Heart left ventricle (tissue), 16 donors: ENCODE data around the gene C2CD2. TPM values are rescaled to one million over a fixed set of nuclear protein-coding genes. Genes with fewer than 3 reads are reported as not detected.
"Not testable (repeated sequence)": the region's sequence is repeated elsewhere in the genome, so short reads cannot be mapped to it uniquely, and the experiment has no call there.

Experiments used
- ATAC-seq, 4 donors: fragments of 200-7000 bp; cut with Tn5 transposase; one replicate each; pipeline ENCODE4 v1.9.1; 2020 to 2022; ENCODE audit warnings: moderate library complexity in 4 of 4, mild to moderate bottlenecking in 3 of 4, moderate number of reproducible peaks in 1 of 4
- DNase-seq, 5 donors: peaks; one replicate each; pipeline ENCODE4 v3.0.0-alpha.2; 2020
- H3K27ac ChIP-seq, 12 donors: fragments of 200-600 bp; sonication (generic) in 4 of 12; one replicate each; pipeline versions ENCODE4 v1.5.0 to v1.8.0; 2016 to 2022; ENCODE audit warnings: mild to moderate bottlenecking in 2 of 12
- H3K27me3 ChIP-seq, 9 donors: fragments of 200-600 bp; sonication (generic) in 2 of 9; one replicate each; pipeline versions ENCODE4 v1.5.1 to v1.8.0; 2016 to 2022; ENCODE audit warnings: mild to moderate bottlenecking in 3 of 9
- H3K36me3 ChIP-seq, 9 donors: fragments of 200-600 bp; sonication (generic) in 2 of 9; one replicate each; pipeline versions ENCODE4 v1.5.0 to v1.8.0; 2018 to 2022; ENCODE audit warnings: mild to moderate bottlenecking in 2 of 9
- H3K4me1 ChIP-seq, 12 donors: fragments of 200-600 bp; sonication (generic) in 4 of 12; one replicate each; pipeline versions ENCODE4 v1.5.0 to v1.8.0; 2016 to 2022; ENCODE audit warnings: mild to moderate bottlenecking in 3 of 12
- H3K4me3 ChIP-seq, 12 donors: fragments of 200-600 bp; sonication (generic) in 4 of 12; one replicate each; pipeline versions ENCODE4 v1.5.0 to v1.8.0; 2017 to 2022; ENCODE audit warnings: mild to moderate bottlenecking in 9 of 12, moderate library complexity in 4 of 12
- H3K9me3 ChIP-seq, 12 donors: fragments of 200-600 bp; sonication (generic) in 4 of 12; one replicate each; pipeline versions ENCODE4 v1.5.0 to v1.8.0; 2016 to 2022; ENCODE audit warnings: mild to moderate bottlenecking in 1 of 12
- POLR2A ChIP-seq, 2 donors: fragments of 450-650 bp; IDR thresholded peaks; one replicate each; pipeline ENCODE4 v1.6.1; 2017; ENCODE audit warnings: antibody characterized with exemption in 2 of 2, mild to moderate bottlenecking in 2 of 2, moderate library complexity in 2 of 2
- WGBS, 4 donors: extraction: QIAGEN DNeasy Blood & Tissue Kit in 2 of 4; methylation state at CpG; one replicate each; pipeline versions ENCODE4 v1.1.5 to v1.1.7; 2013 to 2018; 5-methylcytosine and 5-hydroxymethylcytosine counted together
- intact Hi-C, 10 donors: fragments of 100-400 bp; cut with DNase I; formaldehyde crosslinking; loops; one replicate each; pipeline versions ENCODE4 v1.11.1 to v1.14.2; 2022
- polyA plus RNA-seq, 2 donors: library from polyadenylated mRNA; stranded (reverse); fragments of 200-250 nt; gene quantifications; one replicate each; pipeline ENCODE4 v1.2.3, GENCODE V29; 2013
- total RNA-seq, 9 donors: library from RNA; depleted of rRNA in 2 of 9; stranded (reverse); fragments of >200 nt in 2 of 9; fragmentation: NEBNext Ultra II Directional in 3 of 9; extraction: Animal tissue kit (Norgen Biotek cat#: 25700) in 3 of 9; gene quantifications; one replicate each; pipeline versions ENCODE4 v1.1.0 to v1.2.4, GENCODE V29; 2016 to 2023
- TF ChIP-seq, protein P1 (sequence below), 12 donors: fragments of 200-600 bp; sonication (generic) in 4 of 12; IDR thresholded peaks; one replicate each; pipeline versions ENCODE4 v1.5.0 to v1.8.0; 2018 to 2022; ENCODE audit warnings: antibody characterized with exemption in 12 of 12, mild to moderate bottlenecking in 5 of 12
- donor health status: ischemic (EF 13 %, LVEDD 7.1; RV severe dilation, severe dysfunction).
- donor health status: healthy with polysubstance abuse.
- donor health status: DM: no; HTN: yes; CAD: no.
- donor health status: DM: no; HTN: no; CAD: no.
- donor health status: ischemic (EF 25% LVEDD 6.9; RV normal size, moderate dysfunction).
- donor health status: ischemic (EF 25% LVEDD 5.7; RV mildly dilated, moderate dysfunction).
- donor health status: healthy.
- donor health status: DM: yes; HTN: yes; CAD: no.
- donor health status: ischemic (EF 35%, LVEDD 5.7; RV mildly dilated, moderate dysfunction).
- donor health status: nonischemic (EF 11% LVEDD 7.7; RV severe dilation, severe dysfunction).
- donor health status: DM: yes; HTN: yes; CAD: no.
- donor health status: PGD.
- donor health status: ischemic (EF 29% LVEDD 5.4; RV normal size, mild dysfunction).
- donor health status: nonischemic (EF 23%, LVEDD 6.1; RV moderate dilation, normal function).

C2CD2 gene
- total and polyA plus RNA-seq, 11 donors: 3.8 to 13.9 (median 6.0) TPM

DNA sequence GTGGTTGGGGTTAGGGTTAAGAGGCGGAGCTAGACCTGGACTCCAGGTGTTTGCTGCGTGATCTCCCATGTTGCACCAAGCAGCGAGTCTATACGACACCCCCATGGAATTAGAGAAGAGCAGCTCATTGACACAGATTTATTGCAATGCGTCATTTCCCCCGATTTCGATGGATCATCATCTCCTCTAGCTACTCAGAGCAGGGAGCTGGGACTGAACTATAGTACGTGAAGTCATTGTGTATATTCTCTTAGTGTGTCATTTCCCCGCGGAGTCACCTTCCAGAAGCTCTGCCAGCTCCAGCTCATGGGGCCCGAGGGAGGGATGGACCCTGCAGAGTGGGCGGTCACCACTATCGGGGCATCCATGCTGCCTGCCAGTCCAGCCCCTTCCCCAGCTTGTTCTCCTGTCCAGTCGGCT is 7.5 kb upstream of the C2CD2 start:
- TF ChIP-seq POLR2A (IDR thresholded peaks at IDR 0.05): no peak
- no peak for DNase-seq
- H3K36me3 ChIP-seq: no peaks in the 10 kb centered on the region

DNA sequence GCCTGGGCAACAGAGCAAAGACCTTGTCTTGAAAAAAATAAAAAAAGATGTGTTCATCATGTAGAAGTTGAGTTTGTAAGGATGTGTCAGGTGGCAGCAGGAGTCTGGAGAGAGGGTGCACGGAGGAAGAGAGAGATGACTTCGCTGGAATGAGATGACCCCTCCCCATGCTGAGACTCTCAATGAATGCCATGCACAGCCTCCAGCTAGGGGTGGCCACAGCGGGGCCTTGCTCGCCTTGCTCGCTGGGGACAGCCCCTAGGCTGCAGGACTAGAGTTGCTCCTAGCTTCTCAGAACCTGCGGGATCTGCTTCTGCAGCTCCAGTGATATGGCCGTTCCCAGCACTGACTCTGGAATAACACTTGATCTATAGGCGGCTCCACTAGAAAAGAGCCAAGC is 6.6 kb upstream of the C2CD2 start:
- peaks cover 0 to 5% (median 0%) of the 10 kb centered on the region in 9 donors for H3K27me3 ChIP-seq
- H3K27ac ChIP-seq: no peak overlapping the region
- DNase-seq: no peak
- no peak for TF ChIP-seq POLR2A (IDR thresholded peaks at IDR 0.05)
- TF ChIP-seq, protein P1, sequence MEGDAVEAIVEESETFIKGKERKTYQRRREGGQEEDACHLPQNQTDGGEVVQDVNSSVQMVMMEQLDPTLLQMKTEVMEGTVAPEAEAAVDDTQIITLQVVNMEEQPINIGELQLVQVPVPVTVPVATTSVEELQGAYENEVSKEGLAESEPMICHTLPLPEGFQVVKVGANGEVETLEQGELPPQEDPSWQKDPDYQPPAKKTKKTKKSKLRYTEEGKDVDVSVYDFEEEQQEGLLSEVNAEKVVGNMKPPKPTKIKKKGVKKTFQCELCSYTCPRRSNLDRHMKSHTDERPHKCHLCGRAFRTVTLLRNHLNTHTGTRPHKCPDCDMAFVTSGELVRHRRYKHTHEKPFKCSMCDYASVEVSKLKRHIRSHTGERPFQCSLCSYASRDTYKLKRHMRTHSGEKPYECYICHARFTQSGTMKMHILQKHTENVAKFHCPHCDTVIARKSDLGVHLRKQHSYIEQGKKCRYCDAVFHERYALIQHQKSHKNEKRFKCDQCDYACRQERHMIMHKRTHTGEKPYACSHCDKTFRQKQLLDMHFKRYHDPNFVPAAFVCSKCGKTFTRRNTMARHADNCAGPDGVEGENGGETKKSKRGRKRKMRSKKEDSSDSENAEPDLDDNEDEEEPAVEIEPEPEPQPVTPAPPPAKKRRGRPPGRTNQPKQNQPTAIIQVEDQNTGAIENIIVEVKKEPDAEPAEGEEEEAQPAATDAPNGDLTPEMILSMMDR (IDR thresholded peaks at IDR 0.05): no peak
- H3K4me3 ChIP-seq: no peak overlapping the region
- intact Hi-C loops: loop anchor here in 1 of 10 donors (5.0 kb wide), 1 partner anchor 52 kb away; the partner anchor contains the start of gene ZBTB21
- no peaks in the 10 kb centered on the region for H3K9me3 ChIP-seq
- no peaks in the 10 kb centered on the region for H3K36me3 ChIP-seq
- ATAC-seq: no peak
- peaks cover 4 to 30% (median 21%) of the 10 kb centered on the region in 12 donors for H3K4me1 ChIP-seq
- 68 to 86% (median 81%) methylated on average over 8 of the region's 8 CpGs for WGBS, 4 donors

More for the DNA sequence above, 7.5 kb upstream of the C2CD2 start:
- Histone ChIP-seq H3K27me3 (peaks cover 0 to 5% (median 0%) of the 10 kb centered on the region in 9 donors), H3K9me3 (no peaks in the 10 kb centered on the region), H3K4me3 (no peak overlapping the region), H3K27ac (no peak overlapping the region), H3K4me1 (peaks cover 4 to 29% (median 20%) of the 10 kb centered on the region in 12 donors)
- WGBS, 4 donors: 72 to 87% (median 74%) methylated on average over 14 of the region's 14 CpGs
- ATAC-seq: peak in 1 of 4 donors; percentile 20
- intact Hi-C loops: loop anchor here in 1 of 10 donors (5.0 kb wide), 1 partner anchor 51 kb away; the partner anchor contains the start of gene ZBTB21

DNA sequence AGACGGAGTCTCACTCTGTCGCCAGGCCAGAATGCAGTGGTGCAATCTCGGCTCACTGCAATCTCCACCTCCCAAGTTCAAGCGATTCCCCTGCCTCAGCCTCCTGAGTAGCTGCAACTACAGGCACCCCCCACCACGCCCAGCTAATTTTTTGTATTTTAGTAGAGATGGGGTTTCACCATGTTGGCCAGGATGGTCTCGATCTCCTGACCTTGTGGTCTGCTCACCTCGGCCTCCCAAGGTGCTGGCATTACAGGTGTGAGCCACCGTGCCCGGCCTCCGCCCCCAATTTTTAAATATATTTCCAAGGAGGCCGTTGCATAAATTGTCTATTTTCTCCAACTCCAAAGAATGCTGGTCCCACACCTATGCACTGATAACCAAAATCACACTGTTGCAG is 5.9 kb upstream of the C2CD2 start:
- H3K27me3 ChIP-seq, H3K36me3 ChIP-seq, H3K4me3 ChIP-seq, ATAC-seq, H3K27ac ChIP-seq, DNase-seq, H3K9me3 ChIP-seq: not testable (repeated sequence)
- peaks cover 4 to 30% (median 21%) of the 10 kb centered on the region in 12 donors for H3K4me1 ChIP-seq
- intact Hi-C loops: loop anchor here in 5 of 10 donors (5.0 to 10.0 kb wide), 4 partner anchors 48 to 155 kb away; partner anchors contain the start of gene ZBTB21 (in 1 of the 5)
- 96 to 98% (median 97%) methylated on average over 11 of the region's 11 CpGs for WGBS, 4 donors

DNA sequence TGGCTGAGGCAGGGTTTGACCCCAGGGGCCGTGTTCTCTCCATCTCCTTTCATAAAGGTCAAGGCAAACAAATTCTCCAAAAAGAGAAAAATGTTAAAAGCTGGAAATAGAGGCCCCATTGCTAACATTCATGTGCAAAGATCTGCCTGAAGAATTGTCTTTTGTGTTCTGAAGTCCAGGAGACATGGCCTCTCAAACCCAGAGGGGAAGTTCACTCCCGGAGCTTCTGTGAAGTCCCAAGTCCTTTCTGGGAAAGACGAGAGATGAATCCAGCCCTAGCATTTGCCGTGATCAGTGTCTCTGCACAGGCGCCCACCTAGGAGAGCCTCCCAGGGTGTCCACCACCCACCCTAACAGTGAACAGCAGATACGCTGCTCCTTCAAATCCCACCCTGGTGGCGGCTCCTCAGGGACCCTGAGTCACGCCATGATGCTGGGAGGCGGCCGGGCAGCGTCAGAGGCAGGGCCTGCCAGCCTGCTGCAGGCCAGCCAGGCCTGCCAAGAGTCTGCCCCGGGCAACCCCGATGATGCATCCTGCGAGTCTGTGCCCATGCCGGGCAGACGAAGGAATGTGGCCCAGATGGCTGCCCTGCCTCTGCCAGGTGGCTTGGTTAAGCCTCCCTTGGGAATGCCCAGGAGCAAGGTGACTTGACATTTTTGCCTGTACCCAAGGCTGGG is 5.2 kb upstream of the C2CD2 start:
- WGBS, 4 donors: 91 to 94% (median 92%) methylated on average over 14 to 16 of the region's 16 CpGs

More for the DNA sequence above, 5.2 kb upstream of the C2CD2 start:
- H3K27me3 ChIP-seq: peaks cover 0 to 5% (median 0%) of the 10 kb centered on the region in 9 donors
- TF ChIP-seq, protein P1 (IDR thresholded peaks at IDR 0.05): no peak
- no peak for TF ChIP-seq POLR2A (IDR thresholded peaks at IDR 0.05)
- no peak for DNase-seq
- H3K36me3 ChIP-seq: no peaks in the 10 kb centered on the region
- intact Hi-C loops: loop anchor here in 4 of 10 donors (5.0 to 10.0 kb wide), 3 partner anchors 48 to 156 kb away; no protein-coding TSS in a partner anchor
- H3K9me3 ChIP-seq: no peaks in the 10 kb centered on the region
- no peak overlapping the region for H3K4me3 ChIP-seq
- peak overlapping the region in 4 of 12 donors; percentile 13 to 74 (median 62) for H3K27ac ChIP-seq
- H3K4me1 ChIP-seq: peaks cover 4 to 30% (median 22%) of the 10 kb centered on the region in 12 donors
- no peak for ATAC-seq
